HepG2 (cell line): Measurements from ENCODE around the gene LMNA. TPM values are rescaled to one million over a fixed set of nuclear protein-coding genes. Genes with fewer than 3 reads are reported as not detected.

Experiments
- GTF2F1 ChIP-seq: fragments of 150-350 bp; IDR thresholded peaks from 2 replicates; pipeline ENCODE4 v1.6.1; 2014; ENCODE audit warnings: low read length
- HBP1 ChIP-seq: IDR thresholded peaks from 2 replicates; pipeline ENCODE4 v1.6.1; 2016; ENCODE audit warnings: low read depth, control low read depth
- LBX2 ChIP-seq: sonication (generic); formaldehyde crosslinking; IDR thresholded peaks from 2 replicates; pipeline ENCODE4 v1.5.0; 2020; ENCODE audit warnings: missing genetic modification reagents, mild to moderate bottlenecking, borderline replicate concordance
- MTA1 ChIP-seq: sonication (generic); formaldehyde crosslinking; IDR thresholded peaks from 2 replicates; pipeline ENCODE4 v1.4.0; 2020; ENCODE audit warnings: missing genetic modification reagents, mild to moderate bottlenecking, borderline replicate concordance
- SAP130 ChIP-seq: IDR thresholded peaks from 2 replicates; pipeline ENCODE4 v1.6.1; 2016; ENCODE audit warnings: low read depth
- SMYD3 ChIP-seq: sonication (generic); formaldehyde crosslinking; IDR thresholded peaks from 2 replicates; pipeline ENCODE4 v1.8.1; 2023; ENCODE audit warnings: mild to moderate bottlenecking, missing genetic modification reagents
- SNAI1 ChIP-seq: sonication (generic); formaldehyde crosslinking; IDR thresholded peaks from 2 replicates; pipeline ENCODE4 v1.5.0; 2020; ENCODE audit warnings: mild to moderate bottlenecking, missing genetic modification reagents, borderline replicate concordance
- SYNCRIP ChIP-seq: fragments of 200-400 bp; formaldehyde crosslinking; IDR thresholded peaks from 2 replicates; pipeline ENCODE4 v1.6.1; 2018; ENCODE audit warnings: mild to moderate bottlenecking, low read depth, low read length; ENCODE audit not compliant: insufficient read depth
- TCF7 ChIP-seq: sonication (generic); IDR thresholded peaks from 2 replicates; pipeline ENCODE4 v1.6.1; 2016; ENCODE audit warnings: antibody characterized with exemption, low read depth
- TFAP4 ChIP-seq: sonication (generic); IDR thresholded peaks from 2 replicates; pipeline ENCODE4 v1.6.1; 2016; ENCODE audit warnings: low read depth, borderline replicate concordance
- TSC22D2 ChIP-seq: sonication (generic); formaldehyde crosslinking; IDR thresholded peaks from 2 replicates; pipeline ENCODE4 v1.5.1; 2020; ENCODE audit warnings: missing genetic modification reagents, mild to moderate bottlenecking, borderline replicate concordance
- ZBTB7B ChIP-seq: sonication (generic); formaldehyde crosslinking; IDR thresholded peaks from 2 replicates; pipeline ENCODE4 v1.4.0; 2020; ENCODE audit warnings: missing genetic modification reagents
- ZNF121 ChIP-seq: sonication (generic); formaldehyde crosslinking; IDR thresholded peaks from 2 replicates; pipeline ENCODE4 v1.5.0; 2020; ENCODE audit warnings: mild to moderate bottlenecking, missing genetic modification reagents
- ZNF160 ChIP-seq: sonication (generic); formaldehyde crosslinking; IDR thresholded peaks from 2 replicates; pipeline ENCODE4 v1.8.0; 2022; ENCODE audit warnings: mild to moderate bottlenecking, inconsistent platforms, missing genetic modification reagents
- ZNF281 ChIP-seq: sonication (generic); formaldehyde crosslinking; IDR thresholded peaks from 2 replicates; pipeline ENCODE4 v1.4.0; 2020; ENCODE audit warnings: missing genetic modification reagents, borderline replicate concordance
- ZNF710 ChIP-seq: sonication (generic); formaldehyde crosslinking; IDR thresholded peaks from 2 replicates; pipeline ENCODE4 v1.5.0; 2020; ENCODE audit warnings: mild to moderate bottlenecking, missing genetic modification reagents, borderline replicate concordance
- ZNF749 ChIP-seq: sonication (generic); formaldehyde crosslinking; IDR thresholded peaks from 2 replicates; pipeline ENCODE4 v1.8.0; 2022; ENCODE audit warnings: mild to moderate bottlenecking, missing genetic modification reagents, moderate library complexity, borderline replicate concordance
- polyA plus RNA-seq, 8 experiments: library from polyadenylated mRNA; depleted of rRNA in 3 of 8; stranded (reverse) in 7 of 8; unstranded in 1 of 8; fragments of >200 nt; fragmentation: Illumina TruSeq in 4 of 8; extraction: Trizol in 4 of 8; gene quantifications; 2 replicates each; pipeline versions ENCODE4 v1.2.1 to v1.2.3, GENCODE V29; 2011 to 2016; ENCODE audit warnings: low read depth in 4 of 8, missing spikeins in 1 of 8, mixed read lengths in 1 of 8; ENCODE audit not compliant: insufficient read depth in 1 of 8
- total RNA-seq, 5 experiments: library from RNA; depleted of rRNA; stranded (reverse); fragments of >200 nt; fragmentation: Illumina TruSeq; extraction: Trizol; gene quantifications; 2 replicates each; pipeline ENCODE4 v1.2.3, GENCODE V29; 2016; ENCODE audit warnings: low read depth in 1 of 5

Gene LMNA
- total and polyA plus RNA-seq, 2 of the 13 experiments (the other 11 are each of a cell fraction or from before 2014, with no cell fraction given), result 107 to 225 TPM

- TF ChIP-seq ZNF121 (CRISPR knock-in tag), result 0 out of 2 replicates have a peak, but pooled peaks have one; percentile 20
- TF ChIP-seq SNAI1 (CRISPR knock-in tag), result no peak
- no peak for TF ChIP-seq SAP130 (CRISPR knock-in tag)
- TF ChIP-seq TCF7, result no peak
- TF ChIP-seq SYNCRIP, result no peak
- peak; percentile 14; the same call in 1 of the 2 replicates for TF ChIP-seq ZNF281 (CRISPR knock-in tag)
- no peak for TF ChIP-seq ZNF749
- TF ChIP-seq ZNF160 (CRISPR knock-in tag), result 0 out of 2 replicates have a peak, but pooled peaks have one; percentile 19
- TF ChIP-seq GTF2F1, result no peak
- no peak for TF ChIP-seq SMYD3 (CRISPR knock-in tag)
- TF ChIP-seq TFAP4, result no peak
- no peak for TF ChIP-seq HBP1 (CRISPR knock-in tag)
- TF ChIP-seq LBX2 (CRISPR knock-in tag), result no peak
- 0 out of 2 replicates have a peak, but pooled peaks have one; percentile 26 for TF ChIP-seq ZNF710 (CRISPR knock-in tag)
- TF ChIP-seq MTA1 (CRISPR knock-in tag), result 0 out of 2 replicates have a peak, but pooled peaks have one; percentile 42
- no peak for TF ChIP-seq TSC22D2 (CRISPR knock-in tag)
- peak; percentile 68; the same call in 1 of the 2 replicates for TF ChIP-seq ZBTB7B (CRISPR knock-in tag)
These were observed 9.4 kb upstream of the LMNA start (continued) for GRCh38 chr1:156104861-156105832.
